Measurements from ENCODE around the gene PTGER2.

PTGER2 gene

DNA sequence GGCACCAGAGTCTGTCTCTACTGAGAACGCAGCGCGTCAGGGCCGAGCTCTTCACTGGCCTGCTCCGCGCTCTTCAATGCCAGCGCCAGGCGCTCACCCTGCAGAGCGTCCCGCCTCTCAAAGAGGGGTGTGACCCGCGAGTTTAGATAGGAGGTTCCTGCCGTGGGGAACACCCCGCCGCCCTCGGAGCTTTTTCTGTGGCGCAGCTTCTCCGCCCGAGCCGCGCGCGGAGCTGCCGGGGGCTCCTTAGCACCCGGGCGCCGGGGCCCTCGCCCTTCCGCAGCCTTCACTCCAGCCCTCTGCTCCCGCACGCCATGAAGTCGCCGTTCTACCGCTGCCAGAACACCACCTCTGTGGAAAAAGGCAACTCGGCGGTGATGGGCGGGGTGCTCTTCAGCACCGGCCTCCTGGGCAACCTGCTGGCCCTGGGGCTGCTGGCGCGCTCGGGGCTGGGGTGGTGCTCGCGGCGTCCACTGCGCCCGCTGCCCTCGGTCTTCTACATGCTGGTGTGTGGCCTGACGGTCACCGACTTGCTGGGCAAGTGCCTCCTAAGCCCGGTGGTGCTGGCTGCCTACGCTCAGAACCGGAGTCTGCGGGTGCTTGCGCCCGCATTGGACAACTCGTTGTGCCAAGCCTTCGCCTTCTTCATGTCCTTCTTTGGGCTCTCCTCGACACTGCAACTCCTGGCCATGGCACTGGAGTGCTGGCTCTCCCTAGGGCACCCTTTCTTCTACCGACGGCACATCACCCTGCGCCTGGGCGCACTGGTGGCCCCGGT, 46.4 kb upstream of the PTGER2 start, which contains the start of gene PTGDR:
TSS of gene PTGDR (plus strand) at position 198 of the 778 bp plus-strand sequence. CDS start at position 315, 117 bp downstream.
- TF ChIP-seq TAF1 (IDR thresholded peaks at IDR 0.05; ENCODE audit: low read depth) (no peak), RAD21 (IDR thresholded peaks at IDR 0.05; ENCODE audit: low read depth) (no peak), NFIC (IDR thresholded peaks at IDR 0.05) (no peak), YY1 (IDR thresholded peaks at IDR 0.05; ENCODE audit: low read depth) (no peak), FOXM1 (IDR thresholded peaks at IDR 0.05; ENCODE audit: borderline replicate concordance, low read depth) (no peak), TEAD4 (IDR thresholded peaks at IDR 0.05) (no peak), EP300 (IDR thresholded peaks at IDR 0.05; ENCODE audit: borderline replicate concordance) (no peak), CREB1 (IDR thresholded peaks at IDR 0.05; ENCODE audit: low read depth) (no peak), TCF12 (IDR thresholded peaks at IDR 0.05; ENCODE audit: low read depth) (no peak)
- TF ChIP-seq, protein P1, sequence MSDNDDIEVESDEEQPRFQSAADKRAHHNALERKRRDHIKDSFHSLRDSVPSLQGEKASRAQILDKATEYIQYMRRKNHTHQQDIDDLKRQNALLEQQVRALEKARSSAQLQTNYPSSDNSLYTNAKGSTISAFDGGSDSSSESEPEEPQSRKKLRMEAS (IDR thresholded peaks at IDR 0.05), result no peak
- TF ChIP-seq, protein P2, sequence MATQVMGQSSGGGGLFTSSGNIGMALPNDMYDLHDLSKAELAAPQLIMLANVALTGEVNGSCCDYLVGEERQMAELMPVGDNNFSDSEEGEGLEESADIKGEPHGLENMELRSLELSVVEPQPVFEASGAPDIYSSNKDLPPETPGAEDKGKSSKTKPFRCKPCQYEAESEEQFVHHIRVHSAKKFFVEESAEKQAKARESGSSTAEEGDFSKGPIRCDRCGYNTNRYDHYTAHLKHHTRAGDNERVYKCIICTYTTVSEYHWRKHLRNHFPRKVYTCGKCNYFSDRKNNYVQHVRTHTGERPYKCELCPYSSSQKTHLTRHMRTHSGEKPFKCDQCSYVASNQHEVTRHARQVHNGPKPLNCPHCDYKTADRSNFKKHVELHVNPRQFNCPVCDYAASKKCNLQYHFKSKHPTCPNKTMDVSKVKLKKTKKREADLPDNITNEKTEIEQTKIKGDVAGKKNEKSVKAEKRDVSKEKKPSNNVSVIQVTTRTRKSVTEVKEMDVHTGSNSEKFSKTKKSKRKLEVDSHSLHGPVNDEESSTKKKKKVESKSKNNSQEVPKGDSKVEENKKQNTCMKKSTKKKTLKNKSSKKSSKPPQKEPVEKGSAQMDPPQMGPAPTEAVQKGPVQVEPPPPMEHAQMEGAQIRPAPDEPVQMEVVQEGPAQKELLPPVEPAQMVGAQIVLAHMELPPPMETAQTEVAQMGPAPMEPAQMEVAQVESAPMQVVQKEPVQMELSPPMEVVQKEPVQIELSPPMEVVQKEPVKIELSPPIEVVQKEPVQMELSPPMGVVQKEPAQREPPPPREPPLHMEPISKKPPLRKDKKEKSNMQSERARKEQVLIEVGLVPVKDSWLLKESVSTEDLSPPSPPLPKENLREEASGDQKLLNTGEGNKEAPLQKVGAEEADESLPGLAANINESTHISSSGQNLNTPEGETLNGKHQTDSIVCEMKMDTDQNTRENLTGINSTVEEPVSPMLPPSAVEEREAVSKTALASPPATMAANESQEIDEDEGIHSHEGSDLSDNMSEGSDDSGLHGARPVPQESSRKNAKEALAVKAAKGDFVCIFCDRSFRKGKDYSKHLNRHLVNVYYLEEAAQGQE (IDR thresholded peaks at IDR 0.05; ENCODE audit: low read depth), result no peak

DNA sequence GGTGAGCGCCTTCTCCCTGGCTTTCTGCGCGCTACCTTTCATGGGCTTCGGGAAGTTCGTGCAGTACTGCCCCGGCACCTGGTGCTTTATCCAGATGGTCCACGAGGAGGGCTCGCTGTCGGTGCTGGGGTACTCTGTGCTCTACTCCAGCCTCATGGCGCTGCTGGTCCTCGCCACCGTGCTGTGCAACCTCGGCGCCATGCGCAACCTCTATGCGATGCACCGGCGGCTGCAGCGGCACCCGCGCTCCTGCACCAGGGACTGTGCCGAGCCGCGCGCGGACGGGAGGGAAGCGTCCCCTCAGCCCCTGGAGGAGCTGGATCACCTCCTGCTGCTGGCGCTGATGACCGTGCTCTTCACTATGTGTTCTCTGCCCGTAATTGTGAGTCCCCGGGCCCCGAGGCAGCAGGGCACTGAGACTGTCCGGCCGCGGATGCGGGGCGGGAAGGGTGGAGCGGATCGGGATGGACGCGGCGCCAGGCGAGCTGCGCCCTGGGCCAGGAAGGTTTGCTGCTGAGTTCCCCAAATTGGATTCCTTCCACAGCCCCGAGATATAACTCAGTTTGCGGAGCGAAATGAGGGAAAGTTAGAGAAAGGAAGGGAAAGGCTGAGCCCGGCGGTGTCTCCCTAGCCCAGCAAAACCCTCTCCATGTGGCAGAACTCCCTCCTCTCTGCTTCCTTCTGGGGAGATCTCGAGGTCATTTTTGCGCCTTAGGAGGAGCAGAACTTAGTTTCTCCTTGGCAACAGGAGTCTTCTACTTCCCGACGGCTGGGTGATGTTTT, 45.6 kb upstream of the PTGER2 start:
- no peak for TF ChIP-seq TEAD4 (IDR thresholded peaks at IDR 0.05)
- no peak for TF ChIP-seq EGR1 (IDR thresholded peaks at IDR 0.05)
- no peak for TF ChIP-seq ZBTB7A (IDR thresholded peaks at IDR 0.05; ENCODE audit: low read depth)
- TF ChIP-seq CREB1 (IDR thresholded peaks at IDR 0.05; ENCODE audit: low read depth), result no peak
- TF ChIP-seq FOXM1 (IDR thresholded peaks at IDR 0.05; ENCODE audit: borderline replicate concordance, low read depth), result no peak
- no peak for TF ChIP-seq RAD21 (IDR thresholded peaks at IDR 0.05; ENCODE audit: low read depth)
- TF ChIP-seq NFIC (IDR thresholded peaks at IDR 0.05), result no peak
- no peak for TF ChIP-seq YY1 (IDR thresholded peaks at IDR 0.05; ENCODE audit: low read depth)

DNA sequence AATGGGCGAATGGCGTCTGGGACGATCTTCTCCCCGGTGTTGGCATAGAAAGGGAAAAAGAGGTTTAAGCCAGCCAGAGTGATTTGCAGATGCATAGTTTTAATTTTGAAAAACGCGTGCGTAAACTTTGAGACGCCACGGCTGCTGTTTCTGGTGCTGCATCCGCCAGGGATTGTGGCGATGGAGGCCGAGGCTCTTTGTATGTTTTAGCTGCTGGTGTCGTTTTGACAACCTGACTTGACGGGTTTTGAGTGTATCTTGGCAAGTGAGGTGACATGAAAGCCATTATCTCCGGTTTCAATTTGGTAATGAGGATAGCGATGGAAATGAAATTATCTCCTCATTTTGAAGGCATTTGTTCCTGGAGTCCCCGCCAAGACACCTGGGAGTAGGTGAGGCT, 45.0 kb upstream of the PTGER2 start:
- TF ChIP-seq EP300 (IDR thresholded peaks at IDR 0.05; ENCODE audit: borderline replicate concordance) (no peak), ZBTB7A (IDR thresholded peaks at IDR 0.05; ENCODE audit: low read depth) (no peak), EGR1 (IDR thresholded peaks at IDR 0.05) (no peak), RAD21 (IDR thresholded peaks at IDR 0.05; ENCODE audit: low read depth) (no peak), CREB1 (IDR thresholded peaks at IDR 0.05; ENCODE audit: low read depth) (no peak), TAF1 (IDR thresholded peaks at IDR 0.05; ENCODE audit: low read depth) (no peak), FOXM1 (IDR thresholded peaks at IDR 0.05; ENCODE audit: borderline replicate concordance, low read depth) (no peak), TCF12 (IDR thresholded peaks at IDR 0.05; ENCODE audit: low read depth) (no peak), NFIC (IDR thresholded peaks at IDR 0.05) (no peak), TEAD4 (IDR thresholded peaks at IDR 0.05) (no peak), YY1 (IDR thresholded peaks at IDR 0.05; ENCODE audit: low read depth) (no peak), CEBPB (IDR thresholded peaks at IDR 0.05) (no peak)
- TF ChIP-seq, protein P3, sequence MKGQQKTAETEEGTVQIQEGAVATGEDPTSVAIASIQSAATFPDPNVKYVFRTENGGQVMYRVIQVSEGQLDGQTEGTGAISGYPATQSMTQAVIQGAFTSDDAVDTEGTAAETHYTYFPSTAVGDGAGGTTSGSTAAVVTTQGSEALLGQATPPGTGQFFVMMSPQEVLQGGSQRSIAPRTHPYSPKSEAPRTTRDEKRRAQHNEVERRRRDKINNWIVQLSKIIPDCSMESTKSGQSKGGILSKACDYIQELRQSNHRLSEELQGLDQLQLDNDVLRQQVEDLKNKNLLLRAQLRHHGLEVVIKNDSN (IDR thresholded peaks at IDR 0.05), result no peak
- TF ChIP-seq, protein P2 (IDR thresholded peaks at IDR 0.05; ENCODE audit: low read depth), result no peak

DNA sequence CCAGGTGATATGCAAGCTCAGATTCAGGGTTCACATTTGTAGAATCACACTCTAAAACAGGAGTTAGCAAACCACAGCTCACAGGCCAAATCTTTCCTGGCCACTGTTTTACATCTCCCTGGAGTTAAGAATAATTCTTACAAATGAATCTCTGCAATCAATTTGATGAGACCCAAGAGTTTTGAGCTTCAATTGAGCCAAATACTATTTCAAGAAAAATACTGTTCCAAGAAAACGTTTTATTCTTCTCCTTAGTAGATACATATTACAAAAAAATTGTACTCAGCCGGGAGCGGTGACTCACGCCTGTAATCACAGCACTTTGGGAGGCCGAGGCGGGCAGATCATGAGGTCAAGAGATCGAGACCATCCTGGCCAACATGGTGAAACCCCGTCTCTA, 44.1 kb upstream of the PTGER2 start:
- TF ChIP-seq, protein P1 (IDR thresholded peaks at IDR 0.05), result no peak
- no peak for TF ChIP-seq FOXM1 (IDR thresholded peaks at IDR 0.05; ENCODE audit: borderline replicate concordance, low read depth)
- no peak for TF ChIP-seq YY1 (IDR thresholded peaks at IDR 0.05; ENCODE audit: low read depth)
- TF ChIP-seq ZBTB7A (IDR thresholded peaks at IDR 0.05; ENCODE audit: low read depth), result no peak
- no peak for TF ChIP-seq TAF1 (IDR thresholded peaks at IDR 0.05; ENCODE audit: low read depth)
- TF ChIP-seq EP300 (IDR thresholded peaks at IDR 0.05; ENCODE audit: borderline replicate concordance), result no peak
- no peak for TF ChIP-seq TEAD4 (IDR thresholded peaks at IDR 0.05)

DNA sequence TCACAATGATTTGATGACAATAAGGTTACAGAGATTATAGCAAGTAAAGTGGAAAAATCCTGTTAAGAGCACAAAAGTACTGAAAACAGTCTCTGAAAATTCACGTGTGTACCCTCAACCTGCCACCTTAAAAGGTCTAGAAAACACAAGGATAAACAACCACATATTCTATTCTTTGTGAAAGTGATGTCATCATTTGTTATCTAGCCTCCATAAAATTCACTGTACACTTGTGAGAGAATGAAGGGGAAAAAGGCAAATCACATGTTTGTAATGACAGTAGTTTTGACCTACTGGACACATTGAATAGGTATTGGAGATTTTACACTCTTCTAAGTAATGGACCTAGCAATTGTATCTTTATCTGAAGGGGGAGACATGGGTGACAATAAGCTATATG, 42.6 kb upstream of the PTGER2 start:
- TF ChIP-seq CEBPB (IDR thresholded peaks at IDR 0.05), result no peak

DNA sequence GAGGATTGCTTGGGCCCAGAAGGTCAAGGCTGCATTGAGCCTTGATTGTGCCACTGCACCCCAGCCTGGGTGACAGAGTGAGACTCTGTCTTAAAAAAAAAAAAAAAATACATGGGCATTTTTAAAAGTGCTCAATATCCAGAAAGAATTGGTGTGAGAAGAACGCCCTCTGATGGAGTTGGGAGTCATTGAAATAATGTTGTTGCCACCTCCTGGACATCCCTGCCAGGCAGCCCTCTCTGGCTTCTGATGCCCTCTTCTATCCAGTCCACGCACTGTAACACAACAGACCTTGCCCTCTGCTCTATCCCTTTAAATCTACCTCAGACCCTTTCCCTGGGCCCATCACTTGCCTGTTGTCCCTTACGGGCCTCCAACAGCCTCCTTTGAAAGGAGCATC, 41.7 kb upstream of the PTGER2 start:
- TF ChIP-seq RAD21 (IDR thresholded peaks at IDR 0.05; ENCODE audit: low read depth) (peak; percentile 47), EGR1 (IDR thresholded peaks at IDR 0.05) (no peak)

All from Ishikawa (cell line).